Activated CD8-positive, alpha-beta T cell treated with anti-CD3 and anti-CD28 coated beads for 36 hours (primary cell): ENCODE results near the gene FCN2. TPM values are rescaled to one million over a fixed set of nuclear protein-coding genes. Genes with fewer than 3 reads are reported as not detected.
A peak's percentile ranks its signal among the peaks of the same experiment; 100 is the strongest.

Experiments
- ATAC-seq: fragments of 200-7000 bp; cut with Tn5 transposase; one replicate; pipeline ENCODE4 v1.10.0; 2021; ENCODE audit warnings: mild to moderate bottlenecking, moderate library complexity
- CTCF ChIA-PET: fragments of 350-600 bp; sonication (Branson Sonifier 250); formaldehyde crosslinking; loops from one replicate; lab custom pipeline; 2021; ENCODE audit warnings: antibody characterized with exemption; lab: Charles Lee
- POLR2A ChIA-PET: fragments of 350-600 bp; sonication (Branson Sonifier 250); formaldehyde crosslinking; loops from one replicate; lab custom pipeline; 2021; ENCODE audit warnings: antibody characterized with exemption; lab: Charles Lee
- DNase-seq: peaks from one replicate; pipeline ENCODE4 v3.0.0-alpha.2; 2020
- H3K27ac Mint-ChIP-seq: one replicate; pipeline ENCODE4 v1.8.0; 2021; ENCODE audit warnings: mild to moderate bottlenecking, mixed read lengths
- H3K27me3 Mint-ChIP-seq: one replicate; pipeline ENCODE4 v1.8.0; 2021; ENCODE audit warnings: mixed read lengths
- H3K36me3 Mint-ChIP-seq: one replicate; pipeline ENCODE4 v1.8.0; 2021; ENCODE audit warnings: low read depth, mixed read lengths
- H3K4me1 Mint-ChIP-seq: one replicate; pipeline ENCODE4 v1.8.0; 2021; ENCODE audit warnings: low read depth, mixed read lengths
- H3K4me3 Mint-ChIP-seq: one replicate; pipeline ENCODE4 v1.8.0; 2021; ENCODE audit warnings: mild to moderate bottlenecking, moderate library complexity, mixed read lengths
- H3K9me3 Mint-ChIP-seq: one replicate; pipeline ENCODE4 v1.8.0; 2021; ENCODE audit warnings: mixed read lengths
- CTCF ChIP-seq: fragments of 200-600 bp; IDR thresholded peaks from one replicate; pipeline ENCODE4 v1.8.0; 2022; ENCODE audit warnings: antibody characterized with exemption, mild to moderate bottlenecking
- intact Hi-C: fragments of 100-400 bp; cut with micrococcal nuclease; formaldehyde crosslinking; loops from one replicate; pipeline ENCODE4 v1.10.0; 2022
- total RNA-seq, 2 experiments: library from RNA; stranded (reverse); gene quantifications; one replicate each; pipeline ENCODE4 v1.2.3, GENCODE V29; 2021

The FCN2 gene
- total RNA-seq, 2 experiments from 2014 or later, result not detected

DNA sequence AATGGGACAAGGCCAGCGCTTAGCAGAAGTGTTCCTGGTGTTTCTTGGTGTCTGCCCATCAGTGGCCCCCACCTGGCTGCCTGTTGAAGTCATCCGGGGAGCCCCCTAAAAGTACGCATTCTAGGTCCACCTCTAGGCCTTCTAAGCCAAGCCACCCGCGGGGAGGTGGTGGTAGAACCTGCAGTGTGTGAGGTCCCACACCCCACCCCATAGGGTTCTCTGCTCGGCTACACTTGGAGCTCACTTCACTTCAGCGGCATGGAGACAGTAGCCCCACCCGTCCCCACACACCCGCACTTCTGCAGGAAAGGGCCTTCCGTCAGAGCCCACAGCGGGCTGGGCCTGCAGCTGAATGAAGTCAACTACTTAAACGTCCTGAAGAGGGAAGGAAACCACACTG lies 29.6 kb upstream of the FCN2 start:
- TF ChIP-seq CTCF, result no peak
- ChIA-PET POLR2A (no interaction called here), CTCF (no interaction called here)
- Mint-ChIP-seq H3K27me3 (no peaks in the 10 kb centered on the region), H3K27ac (no peak overlapping the region), H3K4me3 (no peak overlapping the region), H3K4me1 (no peaks in the 10 kb centered on the region), H3K36me3 (no peaks in the 10 kb centered on the region), H3K9me3 (no peaks in the 10 kb centered on the region)
- intact Hi-C loops, result no loop called here
- ATAC-seq (peak; percentile 20), DNase-seq (peak; percentile 8)

DNA sequence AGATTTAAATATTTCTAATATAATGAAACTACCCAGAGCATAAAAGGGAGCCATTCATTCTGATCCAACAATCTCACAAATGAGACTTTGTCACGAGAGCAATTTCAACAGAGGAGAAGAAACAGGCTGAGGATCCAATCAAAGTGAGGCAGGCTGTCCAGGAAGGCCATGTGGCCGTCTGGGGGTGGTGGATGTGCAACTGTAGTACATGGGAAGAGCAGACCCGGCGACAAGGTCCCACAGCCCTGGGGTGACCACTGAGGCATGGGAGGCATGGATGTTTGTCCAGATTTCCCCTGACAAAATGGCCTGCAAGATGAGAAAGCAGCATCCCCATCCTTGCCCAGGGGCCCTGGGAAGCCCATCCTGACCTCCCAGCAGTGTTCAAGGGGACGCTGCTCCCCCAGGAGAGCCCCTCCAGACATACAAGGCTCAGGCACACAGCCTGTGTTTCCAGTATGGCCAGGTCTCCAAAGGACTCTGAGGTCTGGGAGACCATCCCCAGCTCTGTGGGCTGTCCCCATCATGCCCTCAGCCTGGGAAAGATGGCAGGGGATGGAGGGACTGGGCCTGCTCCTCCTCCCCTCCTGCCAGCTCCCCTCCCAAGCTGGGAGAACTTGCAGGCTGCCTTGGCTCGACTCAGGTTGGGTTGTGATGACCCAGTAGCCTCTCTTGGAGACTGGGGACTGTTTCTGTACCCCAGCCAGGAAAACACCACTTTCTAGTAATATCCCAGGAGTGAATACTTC lies 27.5 kb upstream of the FCN2 start:
- CTCF ChIA-PET, result no interaction called here

GRCh38 chr9:134853893-134854292 lies 26.7 kb upstream of the FCN2 start:
- Mint-ChIP-seq H3K9me3 (peaks cover 2% of the 10 kb centered on the region), H3K4me3 (no peak overlapping the region), H3K27me3 (peaks cover 7% of the 10 kb centered on the region), H3K36me3 (no peaks in the 10 kb centered on the region), H3K4me1 (peaks cover 7% of the 10 kb centered on the region), H3K27ac (no peak overlapping the region)
- ChIA-PET CTCF (no interaction called here), POLR2A (no interaction called here)
- intact Hi-C loops, result no loop called here
- DNase-seq, result no peak
- no peak for ATAC-seq
- TF ChIP-seq CTCF, result no peak

More for the DNA sequence above, 27.5 kb upstream of the FCN2 start:
- Mint-ChIP-seq H3K27me3 (peaks cover 7% of the 10 kb centered on the region), H3K4me1 (peaks cover 2% of the 10 kb centered on the region), H3K4me3 (no peak overlapping the region), H3K9me3 (peaks cover 2% of the 10 kb centered on the region), H3K36me3 (no peaks in the 10 kb centered on the region), H3K27ac (no peak overlapping the region)
- intact Hi-C loops, result no loop called here
- POLR2A ChIA-PET, result no interaction called here
- no peak for TF ChIP-seq CTCF
- ATAC-seq, result no peak
- no peak for DNase-seq

DNA sequence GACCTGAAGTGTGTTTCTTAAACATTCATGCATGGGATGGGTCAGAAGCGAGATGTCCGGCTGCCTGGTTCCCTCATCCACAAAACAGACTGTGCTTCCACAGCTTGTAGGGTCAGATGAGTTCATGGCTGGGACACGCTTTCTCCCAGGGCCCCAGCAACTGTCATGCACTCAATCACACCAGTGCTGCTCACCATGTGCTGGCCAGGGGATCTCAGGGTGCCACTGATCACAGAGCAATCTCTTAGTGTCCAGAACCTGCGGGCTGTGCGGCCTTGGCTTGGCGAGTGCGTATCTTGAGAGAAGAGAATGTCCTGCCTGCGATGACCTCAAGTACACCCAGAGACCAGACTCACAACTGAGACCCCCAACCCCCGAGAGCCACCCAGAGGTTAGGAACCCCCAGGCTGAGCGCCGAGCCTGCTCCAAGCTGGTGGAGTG lies 26.0 kb upstream of the FCN2 start:
- H3K4me3 Mint-ChIP-seq, result no peak overlapping the region
- CTCF ChIA-PET, result no interaction called here
- DNase-seq, result no peak
- ATAC-seq, result no peak
- intact Hi-C loops, result no loop called here
- peaks cover 9% of the 10 kb centered on the region for H3K27me3 Mint-ChIP-seq
- H3K9me3 Mint-ChIP-seq, result peaks cover 2% of the 10 kb centered on the region
- no peaks in the 10 kb centered on the region for H3K36me3 Mint-ChIP-seq
- no peak overlapping the region for H3K27ac Mint-ChIP-seq
- TF ChIP-seq CTCF, result no peak
- H3K4me1 Mint-ChIP-seq, result peaks cover 9% of the 10 kb centered on the region
- POLR2A ChIA-PET, result no interaction called here

GRCh38 chr9:134855231-134855899 lies 25.2 kb upstream of the FCN2 start:
- CTCF ChIA-PET, result no interaction called here
- ATAC-seq, result no peak

More at GRCh38 chr9:134855231-134855899, 25.2 kb upstream of the FCN2 start:
- H3K27ac Mint-ChIP-seq, result no peak overlapping the region
- no peaks in the 10 kb centered on the region for H3K36me3 Mint-ChIP-seq
- H3K4me3 Mint-ChIP-seq, result no peak overlapping the region
- peaks cover 9% of the 10 kb centered on the region for H3K4me1 Mint-ChIP-seq
- no peak for TF ChIP-seq CTCF
- intact Hi-C loops, result no loop called here
- POLR2A ChIA-PET, result no interaction called here
- H3K9me3 Mint-ChIP-seq, result peaks cover 2% of the 10 kb centered on the region
- DNase-seq, result no peak
- H3K27me3 Mint-ChIP-seq, result peaks cover 12% of the 10 kb centered on the region
